Measurements from ENCODE around the gene CYFIP2.

GRCh38 chr5:157350939-157351801 lies 85.2 kb downstream of the CYFIP2 start:
- no peak for TF ChIP-seq CTCF (IDR thresholded peaks at IDR 0.05)
- TF ChIP-seq POLR2A (IDR thresholded peaks at IDR 0.05): no peak

Data from uterus (tissue), 2 donors.